Measurements from ENCODE around the gene TMEM225B. TPM values are rescaled to one million over a fixed set of nuclear protein-coding genes. Genes with fewer than 3 reads are reported as not detected.
A peak's percentile ranks its signal among the peaks of the same experiment; 100 is the strongest.
"Not testable (repeated sequence)": the region's sequence is repeated elsewhere in the genome, so short reads cannot be mapped to it uniquely, and the experiment has no call there.

The TMEM225B gene, protein sequence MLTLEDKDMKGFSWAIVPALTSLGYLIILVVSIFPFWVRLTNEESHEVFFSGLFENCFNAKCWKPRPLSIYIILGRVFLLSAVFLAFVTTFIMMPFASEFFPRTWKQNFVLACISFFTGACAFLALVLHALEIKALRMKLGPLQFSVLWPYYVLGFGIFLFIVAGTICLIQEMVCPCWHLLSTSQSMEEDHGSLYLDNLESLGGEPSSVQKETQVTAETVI
- 0.53 TPM in 1 of 2 replicates, not detected in the other for total RNA-seq (2014; rRNA removed; shearing (Covaris generic))
- polyA plus RNA-seq (2015; cell fraction: cytosol; rRNA removed): not detected in 2 replicates
- polyA plus RNA-seq (2015; cell fraction: nucleus; rRNA removed): 0.20 and 0.39 TPM in 2 replicates

DNA sequence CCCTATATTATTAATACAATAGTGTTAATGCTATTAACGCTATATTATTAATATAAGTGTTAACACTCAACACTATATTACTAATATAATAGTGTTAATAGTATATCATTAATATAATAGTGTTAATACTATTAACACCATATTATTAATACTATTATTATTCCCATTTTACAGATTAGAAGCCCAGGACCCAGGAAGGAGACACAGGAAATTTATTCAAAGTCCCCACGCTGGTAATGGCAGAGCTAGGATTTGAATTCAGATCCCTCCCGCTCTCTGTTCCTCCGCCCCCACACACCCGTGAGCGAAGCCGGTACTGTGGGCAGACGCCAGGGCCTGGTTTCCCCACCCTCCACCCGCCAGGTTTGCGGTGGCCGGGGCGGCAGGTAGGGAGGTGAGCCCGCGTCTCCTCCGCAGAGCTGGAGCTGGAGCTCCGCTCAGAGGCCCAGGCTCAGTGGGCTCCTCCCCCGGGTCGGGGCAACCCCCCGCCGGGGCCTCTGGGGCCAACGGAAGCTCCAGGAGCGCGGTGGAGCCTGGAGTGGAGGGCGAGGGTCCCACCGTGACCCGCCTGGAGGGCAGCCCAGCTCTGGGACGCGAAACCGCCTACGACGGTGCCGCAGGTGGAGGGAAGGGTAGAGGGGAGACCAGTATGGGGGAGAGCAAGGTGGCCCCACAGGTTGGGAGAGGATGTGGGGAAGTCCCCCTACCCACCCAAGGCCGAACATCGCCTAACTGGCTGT is at the start of gene TMEM225B:
Gene TMEM225B, plus strand, starts transcription at position 506 of the 740 bp plus-strand sequence. CDS start 6,122 bp downstream, outside the sequence.
- DNase-seq (ENCODE audit: low read depth, low spot score): no peak
- in situ Hi-C loops (cut with HindIII; ENCODE audit: low pct_unique_long_range_greater_than_20kb, low sequenced_read_pairs): no loop called here

DNA sequence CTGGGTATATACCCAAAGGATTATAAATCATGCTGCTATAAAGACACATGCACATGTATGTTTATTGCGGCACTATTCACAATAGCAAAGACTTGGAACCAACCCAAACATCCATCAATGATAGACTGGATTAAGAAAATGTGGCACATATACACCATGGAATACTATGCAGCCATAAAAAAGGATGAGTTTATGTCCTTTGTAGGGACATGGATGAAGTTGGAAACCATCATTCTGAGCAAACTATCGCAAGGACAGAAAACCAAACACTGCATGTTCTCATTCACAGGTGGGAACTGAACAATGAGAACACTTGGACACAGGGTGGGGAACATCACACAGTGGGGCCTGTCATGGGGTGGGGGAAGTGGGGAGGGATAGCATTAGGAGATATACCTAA is 48.5 kb upstream of the TMEM225B start:
- DNase-seq (ENCODE audit: low read depth, low spot score); in situ Hi-C loops (cut with HindIII; ENCODE audit: low pct_unique_long_range_greater_than_20kb, low sequenced_read_pairs): not testable (repeated sequence)

DNA sequence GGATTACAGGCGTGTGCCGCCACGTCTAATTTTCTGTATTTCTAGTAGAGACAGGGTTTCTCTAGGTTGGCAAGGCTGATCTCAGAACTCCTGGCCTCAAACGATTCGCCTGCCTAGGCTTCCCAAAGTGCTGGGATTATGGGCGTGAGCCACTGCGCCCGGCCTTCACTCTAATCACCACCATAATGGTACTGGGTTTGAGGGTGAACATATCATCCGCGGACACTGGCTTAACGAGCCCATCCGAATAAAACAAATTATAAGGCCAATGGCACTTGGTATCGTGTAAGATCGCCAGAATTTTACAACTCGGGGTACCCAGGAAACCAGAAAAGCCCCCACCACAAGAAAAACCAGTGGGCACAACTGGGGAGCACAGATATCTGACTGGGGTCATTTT is 46.7 kb upstream of the TMEM225B start:
- no peak for DNase-seq (ENCODE audit: low read depth, low spot score)
- in situ Hi-C loops (cut with HindIII; ENCODE audit: low pct_unique_long_range_greater_than_20kb, low sequenced_read_pairs): no loop called here

DNA sequence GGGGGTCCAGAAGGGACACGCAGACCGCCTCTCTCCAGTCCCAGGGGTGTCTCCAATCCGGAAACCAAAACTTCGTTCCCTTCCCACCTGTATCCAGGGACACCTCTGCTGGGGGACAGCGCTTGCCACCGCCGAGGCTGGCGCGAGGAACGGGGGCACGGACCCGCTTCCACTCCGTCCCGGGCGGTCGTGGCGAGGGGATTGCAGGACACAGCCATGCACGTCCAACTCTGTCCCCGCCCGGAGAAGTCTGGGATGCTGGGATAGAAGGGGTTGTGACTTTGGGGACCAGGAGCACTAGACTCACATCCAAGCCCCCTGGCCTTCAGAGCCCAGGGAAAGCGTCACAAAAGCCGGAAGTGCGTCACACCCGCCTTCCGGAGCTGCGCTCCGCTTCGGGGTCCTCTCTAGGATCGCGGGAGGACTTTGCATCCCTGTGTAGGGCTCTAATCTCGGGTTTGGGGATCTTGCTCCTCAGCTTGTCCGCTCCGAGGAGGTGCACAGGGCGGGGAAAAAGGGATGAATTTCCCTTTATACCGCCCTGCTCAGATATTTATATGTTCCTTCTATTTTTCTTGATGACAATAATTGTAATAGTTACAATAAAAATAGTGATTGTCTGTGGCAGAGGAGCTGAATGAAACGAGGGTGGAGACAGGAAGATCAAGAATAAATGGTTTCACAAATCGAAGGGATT is 46.2 kb upstream of the TMEM225B start, which contains the start of gene FAM200A:
Gene FAM200A, minus strand, starts transcription at position 348 of the 697 bp plus-strand sequence. CDS start 3,707 bp downstream, outside the sequence.
- DNase-seq (ENCODE audit: low read depth, low spot score): peak; percentile 94
- in situ Hi-C loops (cut with HindIII; ENCODE audit: low pct_unique_long_range_greater_than_20kb, low sequenced_read_pairs): no loop called here

DNA sequence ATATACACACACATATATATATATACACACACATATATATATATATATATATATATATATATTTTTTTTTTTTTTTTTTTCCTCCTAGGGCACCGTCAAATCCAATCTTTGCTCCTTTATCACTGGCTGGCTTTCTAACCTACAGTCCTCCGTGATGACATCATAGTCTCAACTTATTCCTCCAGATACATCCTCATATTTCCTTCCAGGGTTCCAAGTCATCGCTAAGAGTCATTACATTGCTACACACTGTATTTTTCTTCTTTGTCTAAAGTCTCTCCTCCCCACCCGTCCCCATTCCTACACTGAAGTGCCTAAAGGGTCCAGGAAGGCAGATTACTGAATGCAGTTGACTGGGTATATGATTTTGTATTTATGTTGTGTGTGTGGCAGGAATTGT is 45.0 kb upstream of the TMEM225B start:
- in situ Hi-C loops (cut with HindIII; ENCODE audit: low pct_unique_long_range_greater_than_20kb, low sequenced_read_pairs): no loop called here
- no peak for DNase-seq (ENCODE audit: low read depth, low spot score)

DNA sequence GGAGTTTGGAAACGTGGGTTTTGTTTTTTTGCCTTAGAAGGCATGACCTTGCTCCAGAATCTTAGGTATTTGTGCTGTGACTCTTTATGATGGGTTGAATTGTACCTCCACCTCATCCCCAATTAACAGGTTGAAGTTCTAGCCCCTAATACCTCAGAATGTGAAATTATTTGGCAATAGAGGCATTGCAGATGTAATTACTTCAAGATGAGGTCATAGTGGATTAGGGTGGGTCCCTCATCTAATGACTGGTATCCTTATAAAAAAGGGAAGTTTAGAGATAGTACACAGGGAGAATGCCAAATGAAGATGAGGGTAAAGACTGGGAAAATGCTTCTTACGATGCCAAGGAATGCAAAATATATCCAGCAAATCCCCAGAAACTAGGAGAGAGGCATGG is 43.1 kb upstream of the TMEM225B start:
- in situ Hi-C loops (cut with HindIII; ENCODE audit: low pct_unique_long_range_greater_than_20kb, low sequenced_read_pairs): no loop called here
- no peak for DNase-seq (ENCODE audit: low read depth, low spot score)

DNA sequence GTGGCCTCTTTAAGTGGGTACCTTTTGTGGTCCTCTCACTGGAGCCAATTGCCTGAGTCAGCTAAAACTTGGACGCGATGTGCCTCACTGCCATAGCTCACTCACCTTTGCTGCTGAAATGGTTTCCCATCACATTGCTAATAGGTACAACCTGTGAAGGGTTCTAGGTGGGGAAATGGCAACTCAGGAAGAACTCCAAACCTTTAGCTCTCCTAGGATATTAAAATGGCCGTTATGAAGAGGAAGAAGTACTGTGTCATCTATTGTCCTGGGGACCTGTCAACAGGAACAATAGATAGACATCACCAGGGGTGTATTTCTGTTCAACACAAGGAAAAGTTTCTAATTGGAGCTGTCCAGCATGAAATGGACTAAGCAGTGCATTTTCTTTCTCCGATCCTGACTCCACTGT is 40.9 kb upstream of the TMEM225B start:
- no peak for DNase-seq (ENCODE audit: low read depth, low spot score)
- in situ Hi-C loops (cut with HindIII; ENCODE audit: low pct_unique_long_range_greater_than_20kb, low sequenced_read_pairs): no loop called here

DNA sequence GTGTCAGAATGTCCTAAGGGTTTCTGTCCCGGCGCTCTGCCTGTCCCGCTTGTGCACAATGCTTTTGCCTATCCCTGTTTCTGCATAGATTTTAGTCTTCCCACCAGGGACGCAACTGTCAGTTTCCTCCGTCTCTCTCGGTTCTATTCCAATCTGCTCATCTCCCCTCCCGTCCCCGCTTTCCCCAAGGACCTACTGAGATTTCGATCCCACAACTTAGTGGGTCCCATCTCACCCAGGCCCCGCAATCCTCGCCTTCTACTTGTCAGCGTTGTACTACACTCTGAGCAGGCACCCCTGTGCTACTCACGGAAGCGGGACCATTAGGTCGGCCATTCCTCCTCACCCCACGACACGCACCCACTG is 40.1 kb upstream of the TMEM225B start:
- DNase-seq (ENCODE audit: low read depth, low spot score): no peak
- in situ Hi-C loops (cut with HindIII; ENCODE audit: low pct_unique_long_range_greater_than_20kb, low sequenced_read_pairs): no loop called here

DNA sequence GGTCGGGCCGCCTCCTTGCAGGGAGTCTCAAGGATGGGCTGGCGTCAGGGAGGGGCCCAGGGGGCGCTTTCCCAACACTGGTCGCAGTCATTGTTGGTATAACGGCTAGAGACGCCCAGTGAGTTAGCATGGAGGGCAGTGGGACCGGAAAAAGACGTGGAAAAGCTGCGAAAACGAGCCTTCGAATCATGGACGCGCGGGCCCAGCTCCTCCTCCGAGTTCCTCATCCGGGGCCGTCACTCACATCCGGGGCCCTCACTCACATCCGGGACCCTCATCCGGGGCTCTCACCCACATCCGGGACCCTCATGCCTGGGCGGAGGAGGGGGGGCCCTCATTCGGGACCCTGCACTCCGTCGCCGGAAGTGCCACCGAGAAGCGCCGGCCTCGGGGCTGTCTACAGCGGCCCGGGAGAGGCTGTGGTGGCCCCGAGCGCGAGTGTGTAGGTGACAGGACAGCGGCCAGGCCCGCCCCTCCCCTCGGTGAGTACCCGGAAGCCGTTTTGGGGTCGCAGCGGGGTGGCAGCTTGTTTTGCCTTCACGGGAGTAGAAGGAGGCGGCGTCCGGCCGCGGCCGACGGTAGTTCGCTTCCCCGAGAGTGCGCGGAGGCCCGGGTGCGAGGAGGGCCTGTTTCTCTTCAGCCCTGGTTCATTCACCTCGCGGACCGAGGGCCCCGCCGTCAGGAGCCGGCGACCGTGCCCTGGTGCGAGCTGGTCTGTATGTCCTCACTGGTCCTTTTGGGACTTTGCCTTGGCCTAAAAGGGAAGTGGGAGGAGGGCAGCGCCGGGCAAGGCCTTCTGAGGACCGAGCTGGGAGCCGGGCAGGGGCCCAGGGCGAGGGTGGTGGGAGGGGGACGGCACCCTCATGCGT is 39.5 kb upstream of the TMEM225B start, which contains the start of gene ZNF655:
Gene ZNF655, plus strand, starts transcription at position 337 of the 869 bp plus-strand sequence. CDS start 1,918 bp downstream, outside the sequence.
- in situ Hi-C loops (cut with HindIII; ENCODE audit: low pct_unique_long_range_greater_than_20kb, low sequenced_read_pairs): no loop called here
- DNase-seq (ENCODE audit: low read depth, low spot score): peak; percentile 96

DNA sequence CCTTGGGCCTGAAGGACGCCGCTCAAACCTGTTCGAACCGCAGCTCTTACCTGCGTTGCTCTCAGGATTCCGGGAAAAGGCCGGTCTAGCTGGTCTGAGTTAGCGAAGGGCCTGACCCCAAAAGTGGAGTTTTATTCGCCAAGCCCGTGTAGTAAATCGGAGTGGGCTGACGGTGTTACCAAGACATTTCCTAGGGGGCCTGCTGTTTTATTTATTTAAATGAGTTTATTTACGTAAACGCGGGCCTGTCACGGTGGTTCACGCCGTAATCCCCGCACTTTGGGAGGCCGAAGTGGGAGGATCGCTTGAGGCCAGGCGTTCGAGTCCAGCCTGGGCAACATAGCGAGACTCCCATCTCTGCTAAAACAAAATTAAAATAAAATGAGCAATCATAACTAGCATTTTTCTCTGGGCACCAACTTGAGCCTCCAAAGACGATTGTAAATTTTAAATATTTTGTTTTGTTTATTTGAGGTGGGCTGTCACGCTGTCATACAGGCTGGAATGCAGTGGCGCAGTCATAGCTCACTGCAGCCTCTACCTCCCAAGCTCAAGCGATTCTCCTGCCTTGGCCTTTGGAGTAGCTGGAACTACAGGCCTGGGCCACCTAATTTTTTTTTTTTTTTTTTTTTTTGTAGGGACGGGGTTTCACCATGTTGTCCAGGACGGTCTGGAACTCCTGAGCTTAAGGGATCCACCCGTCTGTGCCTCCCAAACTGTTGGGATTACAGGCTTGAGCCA is 38.7 kb upstream of the TMEM225B start:
- in situ Hi-C loops (cut with HindIII; ENCODE audit: low pct_unique_long_range_greater_than_20kb, low sequenced_read_pairs): no loop called here
- no peak for DNase-seq (ENCODE audit: low read depth, low spot score)

DNA sequence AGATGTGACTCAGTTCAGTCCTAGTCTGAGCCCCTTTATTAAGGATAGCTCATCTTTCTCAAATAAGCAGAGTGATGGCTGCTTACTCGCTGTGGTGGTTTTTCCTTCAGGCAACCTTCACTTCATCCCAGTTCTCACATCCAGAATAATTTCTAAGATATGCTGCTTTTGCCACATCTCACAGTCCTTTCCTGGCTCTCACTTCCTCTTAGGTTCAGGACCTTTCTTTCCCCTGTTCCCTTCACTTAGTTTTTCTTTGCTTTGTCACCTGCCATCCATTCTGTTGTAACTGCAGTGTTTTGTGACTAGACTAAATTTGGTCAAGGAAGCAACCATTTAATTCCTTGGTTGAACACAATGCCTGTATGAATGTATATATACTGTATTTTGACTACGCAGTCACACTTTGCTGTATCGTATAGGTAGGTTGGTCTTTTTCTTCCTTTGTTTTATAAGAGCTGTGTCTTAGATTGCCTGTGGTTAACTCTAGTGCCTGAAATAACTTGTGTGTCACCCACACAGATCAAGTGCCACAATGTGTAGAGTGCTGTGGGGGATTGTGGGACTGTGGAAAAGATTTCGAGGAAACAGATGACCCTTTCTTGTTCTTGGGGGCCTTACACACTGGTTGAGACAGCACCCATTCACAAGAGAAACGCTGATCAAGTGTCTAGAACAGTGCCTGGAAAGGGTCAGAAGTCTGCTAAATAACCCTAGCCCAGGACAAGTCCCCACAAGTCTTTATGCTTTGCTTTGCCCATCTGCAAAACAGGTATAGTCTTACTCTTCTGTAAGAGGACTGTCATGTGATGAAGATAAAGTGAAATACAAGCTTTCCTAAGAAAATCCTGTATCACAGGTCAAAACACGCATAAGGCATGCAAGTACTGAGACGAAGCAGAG is 37.0 kb upstream of the TMEM225B start:
- no peak for DNase-seq (ENCODE audit: low read depth, low spot score)
- in situ Hi-C loops (cut with HindIII; ENCODE audit: low pct_unique_long_range_greater_than_20kb, low sequenced_read_pairs): no loop called here

DNA sequence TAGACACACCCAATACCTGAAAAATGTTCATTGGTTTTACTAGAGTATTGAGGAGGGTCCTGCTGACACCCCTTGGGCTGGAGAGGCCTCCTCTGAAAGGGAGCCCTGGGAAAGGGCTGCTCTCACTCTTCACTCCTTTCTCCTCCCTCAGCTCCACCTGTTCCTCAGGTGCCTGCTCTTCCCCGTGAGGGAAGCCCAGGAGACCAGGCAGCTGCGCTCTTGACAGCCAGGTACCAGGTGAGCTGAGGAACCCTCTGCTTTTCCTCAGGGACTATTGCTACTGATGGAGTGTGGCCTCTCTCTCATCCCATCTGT is 36.4 kb upstream of the TMEM225B start:
- in situ Hi-C loops (cut with HindIII; ENCODE audit: low pct_unique_long_range_greater_than_20kb, low sequenced_read_pairs): no loop called here

DNA sequence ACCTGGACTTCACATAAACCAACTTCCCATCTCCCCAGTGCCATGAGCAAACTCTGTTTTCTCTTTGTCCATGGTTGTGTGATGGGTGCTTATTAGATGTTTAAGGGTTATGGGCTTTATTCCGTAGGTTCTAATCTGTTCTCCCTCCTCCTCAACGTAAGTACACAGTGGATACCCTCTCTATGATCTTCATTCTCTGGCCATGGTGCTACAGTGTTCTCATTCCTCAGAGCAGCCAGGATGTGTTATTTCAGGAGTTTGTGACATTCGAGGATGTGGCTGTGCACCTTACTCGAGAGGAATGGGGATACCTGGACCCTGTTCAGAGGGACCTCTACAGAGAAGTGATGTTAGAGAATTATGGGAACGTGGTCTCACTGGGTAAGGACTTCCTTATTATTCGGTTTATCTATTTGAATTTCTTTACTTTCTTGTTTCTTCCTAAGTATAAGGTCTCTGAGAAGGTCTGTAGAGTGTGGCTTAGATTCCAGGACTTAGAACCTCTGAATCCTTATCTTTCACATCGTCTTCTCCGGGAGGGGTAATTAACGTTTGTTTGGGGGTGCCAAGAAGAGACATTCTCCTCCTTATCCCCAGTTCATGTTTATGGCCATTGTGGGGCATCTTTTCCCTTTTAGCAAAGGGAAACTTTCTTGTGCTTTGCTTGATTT is 35.8 kb upstream of the TMEM225B start:
- DNase-seq (ENCODE audit: low read depth, low spot score): no peak
- in situ Hi-C loops (cut with HindIII; ENCODE audit: low pct_unique_long_range_greater_than_20kb, low sequenced_read_pairs): no loop called here

More for the DNA sequence above, 36.4 kb upstream of the TMEM225B start:
- no peak for DNase-seq (ENCODE audit: low read depth, low spot score)

DNA sequence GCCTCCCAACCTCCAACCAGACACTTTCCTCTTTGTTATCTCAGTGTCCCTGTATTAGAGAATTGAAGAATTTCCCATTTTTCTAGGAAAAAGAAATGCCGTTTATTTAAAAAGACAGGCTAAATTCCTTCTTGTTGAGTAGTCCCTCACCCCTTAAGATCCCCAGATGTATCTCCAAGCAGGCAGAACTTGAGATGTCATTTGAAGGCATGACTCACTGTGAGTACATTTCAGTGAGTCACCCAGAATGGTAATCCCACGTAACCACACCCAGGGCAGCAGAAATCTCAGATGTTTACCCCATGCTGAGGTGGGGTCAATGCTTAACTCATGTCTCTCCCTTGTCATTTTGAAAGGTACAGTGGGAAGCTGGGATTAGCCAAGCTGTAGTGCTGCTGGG is 35.2 kb upstream of the TMEM225B start:
- in situ Hi-C loops (cut with HindIII; ENCODE audit: low pct_unique_long_range_greater_than_20kb, low sequenced_read_pairs): no loop called here
- DNase-seq (ENCODE audit: low read depth, low spot score): no peak

DNA sequence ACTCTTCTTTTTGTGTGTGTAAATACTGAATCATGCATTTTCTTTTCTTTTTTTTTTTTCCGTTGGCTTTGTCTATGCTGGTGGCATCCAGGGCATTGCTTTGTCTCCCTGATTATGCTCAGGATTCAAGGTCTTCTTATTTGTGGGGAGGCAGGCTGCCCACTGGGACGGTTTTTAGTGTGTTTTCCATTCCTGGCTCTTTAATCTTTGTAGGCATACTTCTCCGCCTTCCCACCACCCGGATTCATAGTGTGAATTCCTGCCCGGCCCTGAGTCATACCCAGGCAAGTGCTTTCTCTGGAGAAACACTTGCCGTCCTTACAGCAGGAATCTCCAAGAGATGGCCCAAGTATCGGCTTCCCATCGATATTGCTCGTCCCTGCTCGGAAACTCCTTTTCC is 34.4 kb upstream of the TMEM225B start:
- in situ Hi-C loops (cut with HindIII; ENCODE audit: low pct_unique_long_range_greater_than_20kb, low sequenced_read_pairs): no loop called here
- no peak for DNase-seq (ENCODE audit: low read depth, low spot score)

Measured in SK-MEL-5 (cell line).